K562 (cell line): ENCODE results near the gene TOGARAM2. TPM values are rescaled to one million over a fixed set of nuclear protein-coding genes. Genes with fewer than 3 reads are reported as not detected.

Source experiments
- MTA3 ChIP-seq: fragments of 450-650 bp; formaldehyde crosslinking; IDR thresholded peaks from 2 replicates; pipeline ENCODE4 v1.6.1; 2017; ENCODE audit warnings: mild to moderate bottlenecking, borderline replicate concordance
- ZKSCAN1 ChIP-seq: fragments of 150-350 bp; IDR thresholded peaks from 2 replicates; pipeline ENCODE4 v1.6.1; 2016; ENCODE audit warnings: low read depth, low read length
- ZNF695 ChIP-seq: fragments of 450-650 bp; formaldehyde crosslinking; IDR thresholded peaks from 2 replicates; pipeline ENCODE4 v1.4.0; 2020; ENCODE audit warnings: mild to moderate bottlenecking, moderate library complexity
- polyA plus RNA-seq, 8 experiments: library from polyadenylated mRNA; depleted of rRNA in 4 of 8; stranded (reverse) in 5 of 8; unstranded in 3 of 8; fragments of >200 nt; fragmentation: Nextera tagmentation in 2 of 8; fragmentation: Illumina TruSeq in 1 of 8; extraction: Ambion mirVana in 2 of 8; extraction: Trizol in 1 of 8; gene quantifications; 2 replicates each; pipeline versions ENCODE4 v1.2.1 to v1.2.3, GENCODE V29; 2011 to 2014; ENCODE audit warnings: inconsistent platforms in 1 of 8, missing spikeins in 1 of 8
- total RNA-seq, 7 experiments: library from RNA; depleted of rRNA in 6 of 7; stranded (reverse); fragments of >200 nt in 6 of 7; fragmentation: Illumina TruSeq in 2 of 7; extraction: Trizol in 2 of 7; gene quantifications; 2 replicates each; pipeline versions ENCODE4 v1.2.1 to v1.2.3, GENCODE V29; 2011 to 2021; ENCODE audit warnings: low replicate concordance in 1 of 7
- TF ChIP-seq, protein P1 (sequence below): fragments of 450-650 bp; IDR thresholded peaks from 2 replicates; pipeline ENCODE4 v1.6.1; 2016; ENCODE audit warnings: mild to moderate bottlenecking, moderate library complexity
- TF ChIP-seq, protein P2 (sequence below): fragments of 250-450 bp; sonication (Bioruptor Pico); IDR thresholded peaks from 2 replicates; pipeline ENCODE4 v1.9.0; 2021; ENCODE audit warnings: mild to moderate bottlenecking, inconsistent platforms
- TF ChIP-seq, protein P3 (sequence below), 3 experiments: fragments of 200-800 bp in 1 of 3; fragments of 250-450 bp in 1 of 3; fragments of 450-650 bp in 1 of 3; sonication (Bioruptor Pico) in 1 of 3; sonication (Bioruptor generic) in 1 of 3; formaldehyde crosslinking in 1 of 3; IDR thresholded peaks; 2 replicates each; pipeline versions ENCODE4 v1.6.1 to v1.8.0; 2016 to 2022; ENCODE audit warnings: mild to moderate bottlenecking in 2 of 3, missing genetic modification characterization in 2 of 3, missing compliant biosample characterization in 1 of 3, moderate library complexity in 1 of 3
- TF ChIP-seq, protein P4 (sequence below): sonication (generic); formaldehyde crosslinking; IDR thresholded peaks from 2 replicates; pipeline ENCODE4 v1.9.0; 2022; ENCODE audit warnings: mild to moderate bottlenecking, missing genetic modification reagents
- TF ChIP-seq, protein P5 (sequence below): sonication (generic); formaldehyde crosslinking; IDR thresholded peaks from 2 replicates; pipeline ENCODE4 v1.5.0; 2020; ENCODE audit warnings: missing genetic modification reagents

Gene TOGARAM2
- total and polyA plus RNA-seq, 9 of the 15 experiments (the other 6 are each of a cell fraction or from before 2014, with no cell fraction given) = not detected

DNA sequence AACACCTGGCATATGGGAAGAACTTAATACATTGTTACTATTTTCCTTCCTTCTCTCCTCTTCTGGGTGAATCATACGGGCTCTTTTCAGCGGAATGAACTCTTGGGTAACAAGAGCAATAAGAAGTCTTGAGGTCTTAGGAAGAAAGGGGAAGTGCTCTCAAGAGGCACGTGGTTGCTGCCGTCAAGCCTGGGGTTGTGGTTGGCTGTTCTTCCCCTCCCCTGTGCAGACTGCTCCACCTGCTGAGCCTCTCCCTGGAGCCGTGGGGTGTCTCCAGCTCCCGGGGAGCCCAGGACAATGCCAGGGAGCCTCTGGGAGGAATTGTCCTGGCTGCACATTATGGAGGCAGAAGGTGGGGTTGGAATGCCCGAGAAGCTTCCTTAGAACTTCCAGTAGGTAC lies 19.4 kb downstream of the TOGARAM2 start (continued):
- TF ChIP-seq, protein P1, sequence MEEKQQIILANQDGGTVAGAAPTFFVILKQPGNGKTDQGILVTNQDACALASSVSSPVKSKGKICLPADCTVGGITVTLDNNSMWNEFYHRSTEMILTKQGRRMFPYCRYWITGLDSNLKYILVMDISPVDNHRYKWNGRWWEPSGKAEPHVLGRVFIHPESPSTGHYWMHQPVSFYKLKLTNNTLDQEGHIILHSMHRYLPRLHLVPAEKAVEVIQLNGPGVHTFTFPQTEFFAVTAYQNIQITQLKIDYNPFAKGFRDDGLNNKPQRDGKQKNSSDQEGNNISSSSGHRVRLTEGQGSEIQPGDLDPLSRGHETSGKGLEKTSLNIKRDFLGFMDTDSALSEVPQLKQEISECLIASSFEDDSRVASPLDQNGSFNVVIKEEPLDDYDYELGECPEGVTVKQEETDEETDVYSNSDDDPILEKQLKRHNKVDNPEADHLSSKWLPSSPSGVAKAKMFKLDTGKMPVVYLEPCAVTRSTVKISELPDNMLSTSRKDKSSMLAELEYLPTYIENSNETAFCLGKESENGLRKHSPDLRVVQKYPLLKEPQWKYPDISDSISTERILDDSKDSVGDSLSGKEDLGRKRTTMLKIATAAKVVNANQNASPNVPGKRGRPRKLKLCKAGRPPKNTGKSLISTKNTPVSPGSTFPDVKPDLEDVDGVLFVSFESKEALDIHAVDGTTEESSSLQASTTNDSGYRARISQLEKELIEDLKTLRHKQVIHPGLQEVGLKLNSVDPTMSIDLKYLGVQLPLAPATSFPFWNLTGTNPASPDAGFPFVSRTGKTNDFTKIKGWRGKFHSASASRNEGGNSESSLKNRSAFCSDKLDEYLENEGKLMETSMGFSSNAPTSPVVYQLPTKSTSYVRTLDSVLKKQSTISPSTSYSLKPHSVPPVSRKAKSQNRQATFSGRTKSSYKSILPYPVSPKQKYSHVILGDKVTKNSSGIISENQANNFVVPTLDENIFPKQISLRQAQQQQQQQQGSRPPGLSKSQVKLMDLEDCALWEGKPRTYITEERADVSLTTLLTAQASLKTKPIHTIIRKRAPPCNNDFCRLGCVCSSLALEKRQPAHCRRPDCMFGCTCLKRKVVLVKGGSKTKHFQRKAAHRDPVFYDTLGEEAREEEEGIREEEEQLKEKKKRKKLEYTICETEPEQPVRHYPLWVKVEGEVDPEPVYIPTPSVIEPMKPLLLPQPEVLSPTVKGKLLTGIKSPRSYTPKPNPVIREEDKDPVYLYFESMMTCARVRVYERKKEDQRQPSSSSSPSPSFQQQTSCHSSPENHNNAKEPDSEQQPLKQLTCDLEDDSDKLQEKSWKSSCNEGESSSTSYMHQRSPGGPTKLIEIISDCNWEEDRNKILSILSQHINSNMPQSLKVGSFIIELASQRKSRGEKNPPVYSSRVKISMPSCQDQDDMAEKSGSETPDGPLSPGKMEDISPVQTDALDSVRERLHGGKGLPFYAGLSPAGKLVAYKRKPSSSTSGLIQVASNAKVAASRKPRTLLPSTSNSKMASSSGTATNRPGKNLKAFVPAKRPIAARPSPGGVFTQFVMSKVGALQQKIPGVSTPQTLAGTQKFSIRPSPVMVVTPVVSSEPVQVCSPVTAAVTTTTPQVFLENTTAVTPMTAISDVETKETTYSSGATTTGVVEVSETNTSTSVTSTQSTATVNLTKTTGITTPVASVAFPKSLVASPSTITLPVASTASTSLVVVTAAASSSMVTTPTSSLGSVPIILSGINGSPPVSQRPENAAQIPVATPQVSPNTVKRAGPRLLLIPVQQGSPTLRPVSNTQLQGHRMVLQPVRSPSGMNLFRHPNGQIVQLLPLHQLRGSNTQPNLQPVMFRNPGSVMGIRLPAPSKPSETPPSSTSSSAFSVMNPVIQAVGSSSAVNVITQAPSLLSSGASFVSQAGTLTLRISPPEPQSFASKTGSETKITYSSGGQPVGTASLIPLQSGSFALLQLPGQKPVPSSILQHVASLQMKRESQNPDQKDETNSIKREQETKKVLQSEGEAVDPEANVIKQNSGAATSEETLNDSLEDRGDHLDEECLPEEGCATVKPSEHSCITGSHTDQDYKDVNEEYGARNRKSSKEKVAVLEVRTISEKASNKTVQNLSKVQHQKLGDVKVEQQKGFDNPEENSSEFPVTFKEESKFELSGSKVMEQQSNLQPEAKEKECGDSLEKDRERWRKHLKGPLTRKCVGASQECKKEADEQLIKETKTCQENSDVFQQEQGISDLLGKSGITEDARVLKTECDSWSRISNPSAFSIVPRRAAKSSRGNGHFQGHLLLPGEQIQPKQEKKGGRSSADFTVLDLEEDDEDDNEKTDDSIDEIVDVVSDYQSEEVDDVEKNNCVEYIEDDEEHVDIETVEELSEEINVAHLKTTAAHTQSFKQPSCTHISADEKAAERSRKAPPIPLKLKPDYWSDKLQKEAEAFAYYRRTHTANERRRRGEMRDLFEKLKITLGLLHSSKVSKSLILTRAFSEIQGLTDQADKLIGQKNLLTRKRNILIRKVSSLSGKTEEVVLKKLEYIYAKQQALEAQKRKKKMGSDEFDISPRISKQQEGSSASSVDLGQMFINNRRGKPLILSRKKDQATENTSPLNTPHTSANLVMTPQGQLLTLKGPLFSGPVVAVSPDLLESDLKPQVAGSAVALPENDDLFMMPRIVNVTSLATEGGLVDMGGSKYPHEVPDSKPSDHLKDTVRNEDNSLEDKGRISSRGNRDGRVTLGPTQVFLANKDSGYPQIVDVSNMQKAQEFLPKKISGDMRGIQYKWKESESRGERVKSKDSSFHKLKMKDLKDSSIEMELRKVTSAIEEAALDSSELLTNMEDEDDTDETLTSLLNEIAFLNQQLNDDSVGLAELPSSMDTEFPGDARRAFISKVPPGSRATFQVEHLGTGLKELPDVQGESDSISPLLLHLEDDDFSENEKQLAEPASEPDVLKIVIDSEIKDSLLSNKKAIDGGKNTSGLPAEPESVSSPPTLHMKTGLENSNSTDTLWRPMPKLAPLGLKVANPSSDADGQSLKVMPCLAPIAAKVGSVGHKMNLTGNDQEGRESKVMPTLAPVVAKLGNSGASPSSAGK = peak; percentile 41
- no peak for TF ChIP-seq ZNF695 (CRISPR knock-in tag)
- TF ChIP-seq, protein P2, sequence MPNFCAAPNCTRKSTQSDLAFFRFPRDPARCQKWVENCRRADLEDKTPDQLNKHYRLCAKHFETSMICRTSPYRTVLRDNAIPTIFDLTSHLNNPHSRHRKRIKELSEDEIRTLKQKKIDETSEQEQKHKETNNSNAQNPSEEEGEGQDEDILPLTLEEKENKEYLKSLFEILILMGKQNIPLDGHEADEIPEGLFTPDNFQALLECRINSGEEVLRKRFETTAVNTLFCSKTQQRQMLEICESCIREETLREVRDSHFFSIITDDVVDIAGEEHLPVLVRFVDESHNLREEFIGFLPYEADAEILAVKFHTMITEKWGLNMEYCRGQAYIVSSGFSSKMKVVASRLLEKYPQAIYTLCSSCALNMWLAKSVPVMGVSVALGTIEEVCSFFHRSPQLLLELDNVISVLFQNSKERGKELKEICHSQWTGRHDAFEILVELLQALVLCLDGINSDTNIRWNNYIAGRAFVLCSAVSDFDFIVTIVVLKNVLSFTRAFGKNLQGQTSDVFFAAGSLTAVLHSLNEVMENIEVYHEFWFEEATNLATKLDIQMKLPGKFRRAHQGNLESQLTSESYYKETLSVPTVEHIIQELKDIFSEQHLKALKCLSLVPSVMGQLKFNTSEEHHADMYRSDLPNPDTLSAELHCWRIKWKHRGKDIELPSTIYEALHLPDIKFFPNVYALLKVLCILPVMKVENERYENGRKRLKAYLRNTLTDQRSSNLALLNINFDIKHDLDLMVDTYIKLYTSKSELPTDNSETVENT = no peak
- no peak for TF ChIP-seq MTA3
- TF ChIP-seq, protein P3, sequence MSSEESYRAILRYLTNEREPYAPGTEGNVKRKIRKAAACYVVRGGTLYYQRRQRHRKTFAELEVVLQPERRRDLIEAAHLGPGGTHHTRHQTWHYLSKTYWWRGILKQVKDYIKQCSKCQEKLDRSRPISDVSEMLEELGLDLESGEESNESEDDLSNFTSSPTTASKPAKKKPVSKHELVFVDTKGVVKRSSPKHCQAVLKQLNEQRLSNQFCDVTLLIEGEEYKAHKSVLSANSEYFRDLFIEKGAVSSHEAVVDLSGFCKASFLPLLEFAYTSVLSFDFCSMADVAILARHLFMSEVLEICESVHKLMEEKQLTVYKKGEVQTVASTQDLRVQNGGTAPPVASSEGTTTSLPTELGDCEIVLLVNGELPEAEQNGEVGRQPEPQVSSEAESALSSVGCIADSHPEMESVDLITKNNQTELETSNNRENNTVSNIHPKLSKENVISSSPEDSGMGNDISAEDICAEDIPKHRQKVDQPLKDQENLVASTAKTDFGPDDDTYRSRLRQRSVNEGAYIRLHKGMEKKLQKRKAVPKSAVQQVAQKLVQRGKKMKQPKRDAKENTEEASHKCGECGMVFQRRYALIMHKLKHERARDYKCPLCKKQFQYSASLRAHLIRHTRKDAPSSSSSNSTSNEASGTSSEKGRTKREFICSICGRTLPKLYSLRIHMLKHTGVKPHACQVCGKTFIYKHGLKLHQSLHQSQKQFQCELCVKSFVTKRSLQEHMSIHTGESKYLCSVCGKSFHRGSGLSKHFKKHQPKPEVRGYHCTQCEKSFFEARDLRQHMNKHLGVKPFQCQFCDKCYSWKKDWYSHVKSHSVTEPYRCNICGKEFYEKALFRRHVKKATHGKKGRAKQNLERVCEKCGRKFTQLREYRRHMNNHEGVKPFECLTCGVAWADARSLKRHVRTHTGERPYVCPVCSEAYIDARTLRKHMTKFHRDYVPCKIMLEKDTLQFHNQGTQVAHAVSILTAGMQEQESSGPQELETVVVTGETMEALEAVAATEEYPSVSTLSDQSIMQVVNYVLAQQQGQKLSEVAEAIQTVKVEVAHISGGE (CRISPR knock-in tag; IDR thresholded peaks at IDR 0.05) = no peak
- TF ChIP-seq, protein P4, sequence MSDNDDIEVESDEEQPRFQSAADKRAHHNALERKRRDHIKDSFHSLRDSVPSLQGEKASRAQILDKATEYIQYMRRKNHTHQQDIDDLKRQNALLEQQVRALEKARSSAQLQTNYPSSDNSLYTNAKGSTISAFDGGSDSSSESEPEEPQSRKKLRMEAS (CRISPR knock-in tag) = peak; percentile 69
- TF ChIP-seq ZKSCAN1 = no peak
- TF ChIP-seq, protein P5, sequence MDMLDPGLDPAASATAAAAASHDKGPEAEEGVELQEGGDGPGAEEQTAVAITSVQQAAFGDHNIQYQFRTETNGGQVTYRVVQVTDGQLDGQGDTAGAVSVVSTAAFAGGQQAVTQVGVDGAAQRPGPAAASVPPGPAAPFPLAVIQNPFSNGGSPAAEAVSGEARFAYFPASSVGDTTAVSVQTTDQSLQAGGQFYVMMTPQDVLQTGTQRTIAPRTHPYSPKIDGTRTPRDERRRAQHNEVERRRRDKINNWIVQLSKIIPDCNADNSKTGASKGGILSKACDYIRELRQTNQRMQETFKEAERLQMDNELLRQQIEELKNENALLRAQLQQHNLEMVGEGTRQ = peak; percentile 68
